Measurements from ENCODE around the gene WNT3. TPM values are rescaled to one million over a fixed set of nuclear protein-coding genes. Genes with fewer than 3 reads are reported as not detected.
A peak's percentile ranks its signal among the peaks of the same experiment; 100 is the strongest.

WNT3 gene
- total and polyA plus RNA-seq, 2 of the 8 experiments (the other 6 are each of a cell fraction or from before 2014, with no cell fraction given), result 0.56 to 2.0 TPM

GRCh38 chr17:46817151-46817900 lies 1.2 kb downstream of the WNT3 start:
- Histone ChIP-seq H3K27me3 (replicated peaks in 1 of 4; ENCODE audit: control insufficient read depth in 3 of 4, extremely low read depth in 1 of 4, insufficient read depth in 3 of 4, low read length in 3 of 4) (peaks cover 34 to 79% (median 72%) of the 10 kb centered on the region in 4 experiments), H2BK12ac (ENCODE audit: low read depth, low read length) (peak overlapping the region; percentile 97; the same call in 1 of the 2 replicates), H4K91ac (replicated peaks; ENCODE audit: insufficient read length, low read length) (no peak overlapping the region), H3K23me2 (ENCODE audit: low read depth, low read length) (peaks cover 23% of the 10 kb centered on the region; the same call in 1 of the 2 replicates), H2BK20ac (ENCODE audit: low read length) (0 out of 2 replicates have a peak overlapping the region, but pooled peaks have one; percentile 66), H3K79me2 (ENCODE audit: control insufficient read depth in 1 of 2, insufficient read depth in 2 of 2, low read length in 2 of 2) (no peaks in the 10 kb centered on the region), H2BK5ac (ENCODE audit: low read depth, low read length) (peak overlapping the region; percentile 60; the same call in 1 of the 2 replicates), H2BK120ac (replicated peaks; ENCODE audit: low read depth, low read length) (no peak overlapping the region), H3K4ac (replicated peaks; ENCODE audit: insufficient read length, low read depth, low read length) (no peak overlapping the region), H2BK15ac (ENCODE audit: low read length) (no peak overlapping the region), H3K23ac (ENCODE audit: insufficient read length) (no peak overlapping the region), H4K20me1 (replicated peaks in 1 of 2; ENCODE audit: control insufficient read depth in 1 of 2, insufficient read depth in 2 of 2, low read length in 2 of 2) (peaks cover 2 to 4% of the 10 kb centered on the region in 2 experiments), H2AK5ac (ENCODE audit: low read depth, low read length) (no peak overlapping the region), H3K27ac (ENCODE audit: low read depth, low read length) (no peak overlapping the region), H3K4me2 (ENCODE audit: insufficient read depth in 1 of 2, low read depth in 2 of 2, low read length in 2 of 2) (peak overlapping the region; percentile 92 to 96), H3K9me3 (ENCODE audit: insufficient read depth in 2 of 2, low read depth in 1 of 2, low read length in 1 of 2) (no peaks in the 10 kb centered on the region), H3K36me3 (ENCODE audit: control insufficient read depth in 2 of 4, insufficient read depth in 4 of 4, low read length in 3 of 4) (no peaks in the 10 kb centered on the region), H3K9ac (replicated peaks in 1 of 4; ENCODE audit: extremely low read depth in 1 of 4, low read depth in 3 of 4, low read length in 3 of 4) (no peak overlapping the region), H3K14ac (ENCODE audit: insufficient read length) (no peak overlapping the region), H3K4me3 (ENCODE audit: extremely low read depth in 1 of 4, insufficient read depth in 2 of 4, low read depth in 3 of 4, low read length in 4 of 4) (peak overlapping the region; percentile 15 to 50 (median 22); a peak in 6 of 8 replicates), H3K79me1 (ENCODE audit: low read depth, low read length) (no peaks in the 10 kb centered on the region; the same call in 1 of the 2 replicates), H4K5ac (ENCODE audit: insufficient read length, low read depth, low read length) (no peak overlapping the region), H3K4me1 (replicated peaks in 1 of 4; ENCODE audit: control insufficient read depth in 3 of 4, insufficient read depth in 4 of 4, low read length in 3 of 4) (peaks cover 0 to 45% (median 33%) of the 10 kb centered on the region in 4 experiments; a peak in 6 of 7 replicates), H4K8ac (ENCODE audit: extremely low read depth, insufficient read depth, low read length) (no peak overlapping the region; the same call in 1 of the 2 replicates), H3K56ac (replicated peaks; ENCODE audit: insufficient read length, low read depth, low read length) (no peak overlapping the region), H3K18ac (ENCODE audit: extremely low read depth, low read length) (no peak overlapping the region), H2AFZ (ENCODE audit: low read length) (no peak overlapping the region)
- no peak for FAIRE-seq
- WGBS, 2 experiments (ENCODE audit: extremely low coverage in 1 of 2, insufficient coverage in 1 of 2, insufficient read length in 1 of 2, insufficient replicate concordance in 2 of 2, low coverage in 1 of 2, low lambda C conversion rate in 2 of 2, missing lambda C conversion rate in 1 of 2), result 11% methylated on average over 22 of the region's 22 CpGs; no CpG with 5 or more reads in 1 of the 2 experiments
- peak in 1 of 2 experiments; percentile 63 for DNase-seq (ENCODE audit: low read depth in 1 of 2, low spot score in 2 of 2)
- ChIA-PET POLR2A (ENCODE audit: partially characterized antibody) (no interaction called here), CTCF (ENCODE audit: partially characterized antibody) (no interaction called here)
- TF ChIP-seq CHD2 (IDR thresholded peaks at IDR 0.05; ENCODE audit: low read length) (no peak), RNF2 (IDR thresholded peaks at IDR 0.05; ENCODE audit: borderline replicate concordance, low read depth, low read length, missing control alignments, poor library complexity, severe bottlenecking) (peak; percentile 42), HDAC6 (IDR thresholded peaks at IDR 0.05; ENCODE audit: low read depth, low read length) (no peak), TAF7 (optimal IDR thresholded peaks at IDR 0.05; ENCODE audit: borderline replicate concordance, low read depth, low read length) (no peak), EP300 (IDR thresholded peaks at IDR 0.05; ENCODE audit: borderline replicate concordance in 1 of 2, low read depth in 2 of 2, low read length in 2 of 2) (no peak), EZH2 (IDR thresholded peaks at IDR 0.05; ENCODE audit: low read depth, low read length, severe bottlenecking) (peak; percentile 76), SUZ12 (IDR thresholded peaks at IDR 0.05; ENCODE audit: low read length) (peak; percentile 56), KDM4A (IDR thresholded peaks at IDR 0.05; ENCODE audit: low read depth, low read length, severe bottlenecking) (peak; percentile 23), CTBP2 (IDR thresholded peaks at IDR 0.05; ENCODE audit: borderline replicate concordance, insufficient read depth, insufficient read length, low read length) (peak; percentile 52), GTF2F1 (IDR thresholded peaks at IDR 0.05; ENCODE audit: borderline replicate concordance, low read depth, low read length) (no peak)

Measured in H1 (cell line).